Activated CD4-positive, alpha-beta memory T cell treated with anti-CD3 and anti-CD28 coated beads, Interleukin-2, amount 10 ng/mL, durations not matched to agents 7 days and 5 days (primary cell): ENCODE results near the gene METRNL. TPM values are rescaled to one million over a fixed set of nuclear protein-coding genes. Genes with fewer than 3 reads are reported as not detected.
"Not testable (repeated sequence)": the region's sequence is repeated elsewhere in the genome, so short reads cannot be mapped to it uniquely, and the experiment has no call there.

Experiments
- CTCF ChIA-PET: fragments of 350-600 bp; sonication (Branson Sonifier 250); formaldehyde crosslinking; loops from one replicate; lab custom pipeline; 2021; ENCODE audit warnings: antibody characterized with exemption, inconsistent platforms; lab: Charles Lee
- POLR2A ChIA-PET: fragments of 350-600 bp; sonication (Branson Sonifier 250); formaldehyde crosslinking; loops from one replicate; lab custom pipeline; 2021; ENCODE audit warnings: antibody characterized with exemption; lab: Charles Lee
- DNase-seq: peaks from one replicate; pipeline ENCODE4 v3.0.0-alpha.2; 2020
- H3K27ac Mint-ChIP-seq: one replicate; pipeline ENCODE4 v1.8.0; 2021; ENCODE audit warnings: mild to moderate bottlenecking, mixed read lengths
- H3K27me3 Mint-ChIP-seq: one replicate; pipeline ENCODE4 v1.8.0; 2021; ENCODE audit warnings: mixed read lengths
- H3K36me3 Mint-ChIP-seq: one replicate; pipeline ENCODE4 v1.8.0; 2021; ENCODE audit warnings: low read depth, mixed read lengths
- H3K4me1 Mint-ChIP-seq: one replicate; pipeline ENCODE4 v1.8.0; 2021; ENCODE audit warnings: mixed read lengths
- H3K4me3 Mint-ChIP-seq: one replicate; pipeline ENCODE4 v1.8.0; 2021; ENCODE audit warnings: mild to moderate bottlenecking, mixed read lengths
- H3K9me3 Mint-ChIP-seq: one replicate; pipeline ENCODE4 v1.8.0; 2021; ENCODE audit warnings: mixed read lengths
- total RNA-seq, 2 experiments: library from RNA; stranded (reverse); gene quantifications; one replicate each; pipeline ENCODE4 v1.2.3, GENCODE V29; 2021

The METRNL gene
- total RNA-seq = 10 to 100 TPM; 27.3 to 28.1 TPM

DNA sequence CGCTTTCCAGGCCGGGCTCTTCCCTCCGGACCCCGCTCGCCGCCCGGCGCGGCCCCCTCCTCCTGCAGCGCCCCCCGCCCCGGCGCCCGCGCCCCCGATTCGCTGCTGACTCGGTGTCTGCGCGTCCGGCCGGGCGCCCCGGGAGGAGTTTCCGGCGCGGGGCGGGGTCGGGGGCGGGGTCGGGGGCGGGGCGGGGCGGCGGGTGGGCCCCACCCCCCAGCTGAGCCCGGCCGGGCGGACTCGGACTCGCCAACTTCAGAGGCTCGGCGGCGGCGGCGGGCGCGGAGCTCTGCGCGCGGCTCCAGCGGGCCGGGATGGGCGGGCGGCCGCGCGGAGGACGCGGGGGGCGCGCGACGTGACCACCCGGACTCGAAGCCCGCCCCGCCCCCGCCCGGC, at the start of gene METRNL:
Gene METRNL (plus strand): TSS at position 258 of the 396 bp plus-strand sequence. CDS start 207 bp downstream, outside the sequence.
- DNase-seq = peak; percentile 74
- Mint-ChIP-seq H3K4me3 (peak within 1 kb of the TSS; percentile 50), H3K27me3 (peaks cover 42% of the 10 kb centered on the region), H3K9me3 (no peaks in the 10 kb centered on the region), H3K4me1 (peaks cover 29% of the 10 kb centered on the region), H3K36me3 (peaks cover 15% of the 10 kb centered on the region), H3K27ac (no peak within 1 kb of the TSS)
- ChIA-PET POLR2A (interaction anchor here (0.6 to 1.4 kb wide), 5 partner anchors 10 to 218 kb away, joined by 3 to 8 read pairs (median 3); no protein-coding TSS in a partner anchor), CTCF (no interaction called here)

DNA sequence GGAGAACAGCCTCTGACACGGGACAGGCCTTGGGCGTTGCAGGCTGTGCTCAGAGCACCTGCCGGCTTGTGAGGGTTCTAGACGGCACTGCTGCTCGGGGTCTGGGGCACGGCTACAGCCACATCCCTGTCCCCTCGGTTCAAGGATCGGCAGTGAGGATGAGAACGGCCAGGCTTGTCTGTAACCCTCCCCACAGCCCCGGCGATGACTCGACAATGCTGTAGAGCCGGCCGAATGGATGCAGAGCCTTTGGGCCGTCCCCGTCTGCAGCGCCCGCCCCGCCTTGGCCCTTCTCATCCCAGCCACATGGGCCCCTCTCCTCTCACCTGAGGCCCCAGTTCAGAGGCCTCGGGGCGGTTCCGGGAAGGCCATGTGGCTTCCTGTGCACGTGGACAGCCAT, 49.0 kb upstream of the METRNL start:
- no peaks in the 10 kb centered on the region for H3K9me3 Mint-ChIP-seq
- peaks cover 4% of the 10 kb centered on the region for H3K27me3 Mint-ChIP-seq
- DNase-seq = no peak
- H3K36me3 Mint-ChIP-seq = peaks cover 24% of the 10 kb centered on the region
- ChIA-PET CTCF (no interaction called here), POLR2A (no interaction called here)
- H3K4me1 Mint-ChIP-seq = peaks cover 8% of the 10 kb centered on the region
- no peak overlapping the region for H3K4me3 Mint-ChIP-seq
- H3K27ac Mint-ChIP-seq = no peak overlapping the region

- Mint-ChIP-seq H3K27ac (no peak overlapping the region), H3K36me3 (peaks cover 32% of the 10 kb centered on the region)
- CTCF ChIA-PET = no interaction called here
Observed at GRCh38 chr17:83031321-83031945, 48.0 kb upstream of the METRNL start.

GRCh38 chr17:83031946-83032451, 47.4 kb upstream of the METRNL start:
- H3K27ac Mint-ChIP-seq, H3K27me3 Mint-ChIP-seq, POLR2A ChIA-PET, H3K4me3 Mint-ChIP-seq, H3K4me1 Mint-ChIP-seq, H3K9me3 Mint-ChIP-seq, DNase-seq: not testable (repeated sequence)
- H3K36me3 Mint-ChIP-seq = peaks cover 35% of the 10 kb centered on the region
- CTCF ChIA-PET = interaction anchor here (0.7 kb wide), 1 partner anchor 22 kb away, joined by 3 read pairs; no protein-coding TSS in a partner anchor

More at GRCh38 chr17:83031321-83031945, 48.0 kb upstream of the METRNL start:
- no peaks in the 10 kb centered on the region for H3K4me1 Mint-ChIP-seq
- H3K27me3 Mint-ChIP-seq = no peaks in the 10 kb centered on the region
- POLR2A ChIA-PET = no interaction called here
- no peak overlapping the region for H3K4me3 Mint-ChIP-seq
- no peaks in the 10 kb centered on the region for H3K9me3 Mint-ChIP-seq
- no peak for DNase-seq

DNA sequence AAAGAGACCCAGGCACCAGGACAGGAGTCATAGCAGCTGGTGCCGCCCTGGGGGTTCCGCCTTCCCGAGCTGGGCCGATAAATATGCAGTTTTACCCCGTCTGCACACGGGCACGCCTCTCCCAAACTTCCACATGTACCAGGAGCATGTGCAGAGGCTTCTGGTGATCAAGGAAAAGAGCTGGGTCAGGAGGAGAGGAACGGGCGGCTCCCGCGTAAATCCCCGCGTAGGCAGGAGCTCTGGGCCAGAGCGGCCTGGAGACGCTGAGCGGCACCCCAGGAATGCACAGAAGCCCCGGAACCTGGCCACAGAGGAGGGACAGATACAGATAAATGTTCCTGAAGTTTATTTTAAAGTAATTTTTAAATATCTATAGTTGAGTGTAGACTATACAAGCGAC, 46.6 kb upstream of the METRNL start:
- Mint-ChIP-seq H3K36me3 (peaks cover 42% of the 10 kb centered on the region), H3K27me3 (no peaks in the 10 kb centered on the region), H3K4me1 (no peaks in the 10 kb centered on the region), H3K9me3 (no peaks in the 10 kb centered on the region), H3K27ac (no peak overlapping the region), H3K4me3 (no peak overlapping the region)
- ChIA-PET POLR2A (no interaction called here), CTCF (interaction anchor here (0.7 kb wide), 1 partner anchor 21 kb away, joined by 3 read pairs; no protein-coding TSS in a partner anchor)
- peak; percentile 4 for DNase-seq

- POLR2A ChIA-PET = no interaction called here
- H3K27ac Mint-ChIP-seq = no peak overlapping the region
- no peaks in the 10 kb centered on the region for H3K27me3 Mint-ChIP-seq
- peaks cover 46% of the 10 kb centered on the region for H3K36me3 Mint-ChIP-seq
- no peaks in the 10 kb centered on the region for H3K4me1 Mint-ChIP-seq
- no peaks in the 10 kb centered on the region for H3K9me3 Mint-ChIP-seq
- no peak overlapping the region for H3K4me3 Mint-ChIP-seq
- peak; percentile 3 for DNase-seq
- CTCF ChIA-PET = no interaction called here
Observed at GRCh38 chr17:83034525-83034924, 44.9 kb upstream of the METRNL start.

GRCh38 chr17:83035722-83036121, 43.7 kb upstream of the METRNL start:
- Mint-ChIP-seq H3K27me3 (no peaks in the 10 kb centered on the region), H3K27ac (no peak overlapping the region), H3K9me3 (peaks cover 6% of the 10 kb centered on the region), H3K4me1 (no peaks in the 10 kb centered on the region), H3K4me3 (no peak overlapping the region), H3K36me3 (peaks cover 53% of the 10 kb centered on the region)
- DNase-seq = peak; percentile 8
- ChIA-PET CTCF (no interaction called here), POLR2A (no interaction called here)

GRCh38 chr17:83036193-83036592, 43.2 kb upstream of the METRNL start:
- no peak for DNase-seq
- Mint-ChIP-seq H3K4me3 (no peak overlapping the region), H3K27me3 (no peaks in the 10 kb centered on the region), H3K36me3 (peaks cover 58% of the 10 kb centered on the region), H3K4me1 (no peaks in the 10 kb centered on the region), H3K9me3 (peaks cover 8% of the 10 kb centered on the region), H3K27ac (no peak overlapping the region)
- CTCF ChIA-PET = no interaction called here
- POLR2A ChIA-PET = no interaction called here

DNA sequence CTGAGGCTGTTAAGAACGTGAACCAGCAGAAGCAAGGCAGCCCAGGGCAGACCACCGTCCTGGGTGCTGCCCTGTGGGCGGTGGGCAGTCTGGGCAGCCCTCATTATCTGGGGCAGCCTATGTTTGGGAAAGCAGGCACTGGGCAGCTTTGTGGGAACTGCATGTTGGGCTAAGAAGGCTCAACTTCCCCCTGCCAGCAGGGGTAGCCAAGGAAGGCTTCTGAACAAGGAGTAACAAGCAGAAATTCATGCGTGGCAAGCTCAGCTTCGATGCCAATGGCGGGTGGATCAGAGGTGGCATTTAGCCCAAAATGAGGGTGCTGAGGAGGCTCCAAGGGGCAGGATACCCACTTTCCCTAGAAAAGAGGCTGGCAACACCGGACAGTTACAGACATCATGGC, 42.7 kb upstream of the METRNL start:
- DNase-seq = peak; percentile 12
- Mint-ChIP-seq H3K27me3 (no peaks in the 10 kb centered on the region), H3K9me3 (peaks cover 13% of the 10 kb centered on the region), H3K27ac (no peak overlapping the region), H3K4me1 (no peaks in the 10 kb centered on the region), H3K4me3 (no peak overlapping the region), H3K36me3 (peaks cover 60% of the 10 kb centered on the region)
- POLR2A ChIA-PET = no interaction called here
- CTCF ChIA-PET = no interaction called here

GRCh38 chr17:83037084-83037873, 42.1 kb upstream of the METRNL start:
- H3K36me3 Mint-ChIP-seq = peaks cover 65% of the 10 kb centered on the region
- no peak overlapping the region for H3K27ac Mint-ChIP-seq
- H3K4me3 Mint-ChIP-seq = no peak overlapping the region
- no peaks in the 10 kb centered on the region for H3K4me1 Mint-ChIP-seq
- POLR2A ChIA-PET = no interaction called here
- DNase-seq = peak; percentile 13
- H3K27me3 Mint-ChIP-seq = no peaks in the 10 kb centered on the region
- H3K9me3 Mint-ChIP-seq = peaks cover 15% of the 10 kb centered on the region
- CTCF ChIA-PET = no interaction called here

GRCh38 chr17:83037874-83038165, 41.6 kb upstream of the METRNL start:
- Mint-ChIP-seq H3K27me3 (no peaks in the 10 kb centered on the region), H3K27ac (no peak overlapping the region), H3K4me3 (no peak overlapping the region), H3K9me3 (peaks cover 20% of the 10 kb centered on the region), H3K4me1 (no peaks in the 10 kb centered on the region), H3K36me3 (peaks cover 66% of the 10 kb centered on the region)
- ChIA-PET POLR2A (no interaction called here), CTCF (no interaction called here)
- peak; percentile 0 for DNase-seq

GRCh38 chr17:83038983-83039382, 40.4 kb upstream of the METRNL start:
- POLR2A ChIA-PET, H3K4me1 Mint-ChIP-seq, H3K27ac Mint-ChIP-seq, CTCF ChIA-PET, H3K27me3 Mint-ChIP-seq, H3K4me3 Mint-ChIP-seq: not testable (repeated sequence)
- DNase-seq = peak; percentile 9
- Mint-ChIP-seq H3K36me3 (peaks cover 76% of the 10 kb centered on the region), H3K9me3 (peaks cover 27% of the 10 kb centered on the region)

GRCh38 chr17:83041305-83041704, 38.1 kb upstream of the METRNL start:
- Mint-ChIP-seq H3K36me3 (peaks cover 74% of the 10 kb centered on the region), H3K9me3 (peaks cover 28% of the 10 kb centered on the region), H3K27ac (no peak overlapping the region), H3K4me3 (no peak overlapping the region), H3K4me1 (peaks cover 22% of the 10 kb centered on the region), H3K27me3 (no peaks in the 10 kb centered on the region)
- DNase-seq = no peak
- POLR2A ChIA-PET = no interaction called here
- CTCF ChIA-PET = no interaction called here
